Ecto neural progenitor cell (in vitro differentiated cells): ENCODE data around the gene APBA1.
A peak's percentile ranks its signal among the peaks of the same experiment; 100 is the strongest.

Source experiments
- DNase-seq: peaks from one replicate; pipeline ENCODE4 v3.0.0-alpha.2; 2018; ENCODE audit warnings: low spot score

Gene APBA1

DNA sequence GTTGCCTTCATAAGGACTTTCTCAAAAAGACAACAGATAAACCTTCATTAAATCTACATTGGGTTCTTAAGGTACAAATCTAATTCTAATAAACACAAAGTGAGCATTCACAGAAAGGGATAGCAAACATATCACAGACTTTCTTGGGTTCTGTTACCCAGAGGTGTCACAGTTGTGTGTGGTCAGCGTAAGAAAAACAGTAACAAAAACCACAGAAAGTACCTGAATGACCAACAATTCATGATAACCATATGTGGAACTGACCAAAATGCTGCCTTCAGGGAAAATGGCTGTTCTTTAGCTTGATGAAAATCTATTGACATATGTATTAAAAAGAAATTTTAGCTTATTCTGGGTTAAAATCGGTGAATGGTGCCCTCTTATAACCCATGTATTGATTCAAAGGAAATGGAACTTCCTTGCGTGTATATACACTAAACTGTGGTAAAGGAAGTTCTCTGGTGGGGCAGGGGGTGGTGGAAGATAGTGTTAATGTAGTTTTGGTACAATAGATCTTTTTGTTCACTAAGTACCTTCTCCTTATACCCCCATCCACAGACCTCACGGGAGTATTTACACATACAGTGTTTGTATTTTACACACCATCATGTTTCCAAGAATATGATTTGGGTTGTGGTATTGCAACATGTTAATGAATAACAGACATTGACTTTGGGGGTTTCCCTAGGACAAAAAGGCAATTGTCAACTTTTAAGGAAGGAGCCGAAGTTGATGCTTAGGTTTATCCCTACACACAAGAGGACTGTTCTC, 152.5 kb downstream of the APBA1 start:
- no peak for DNase-seq

DNA sequence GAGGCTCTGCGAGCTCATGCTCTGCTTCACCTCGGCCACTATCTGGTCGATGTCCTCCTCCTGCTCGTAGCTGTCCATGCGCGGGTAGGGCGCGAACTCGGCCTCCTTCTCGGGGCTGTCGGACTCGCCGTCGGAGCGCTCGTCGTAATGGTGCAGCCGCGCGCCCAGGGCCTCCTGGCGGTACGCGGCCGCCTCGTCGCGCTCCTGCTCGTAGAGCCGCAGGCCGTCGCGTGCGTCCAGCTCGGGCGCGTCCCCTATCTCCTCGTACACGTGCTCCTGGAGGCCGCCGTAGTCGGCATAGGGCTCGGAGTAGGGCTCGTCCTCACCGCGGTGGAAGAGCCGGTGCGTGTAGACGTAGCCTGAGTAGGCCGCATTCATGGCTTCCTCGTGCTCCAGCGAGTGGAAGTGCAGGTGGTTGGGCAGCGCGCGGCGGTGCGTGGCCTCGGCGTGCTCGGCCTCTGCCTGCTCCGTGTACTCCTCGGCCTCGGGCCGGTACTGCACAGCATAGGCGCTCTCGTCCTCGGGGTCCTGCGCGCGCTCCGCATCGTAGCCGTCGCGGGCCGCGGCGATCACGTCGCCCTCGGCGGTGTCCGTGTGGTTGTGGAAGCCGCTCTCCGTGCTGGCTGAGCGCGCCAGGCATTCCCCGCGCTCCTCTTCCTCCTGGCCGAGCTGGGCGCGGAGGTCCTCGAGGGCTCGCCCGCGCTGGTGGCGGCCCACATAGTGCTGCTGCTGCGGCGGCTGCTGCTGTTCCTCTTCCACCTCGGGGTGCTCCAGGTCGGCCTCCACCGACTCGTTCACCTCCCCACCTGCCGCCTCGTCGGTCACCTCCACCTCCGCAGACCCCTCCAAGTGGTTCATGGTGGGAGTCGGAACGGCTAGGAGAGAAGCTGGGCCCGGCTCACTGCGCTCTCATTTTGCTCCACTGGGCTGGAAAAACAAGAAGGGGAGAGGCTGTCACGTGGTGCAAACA, 155.5 kb downstream of the APBA1 start:
- DNase-seq: no peak

DNA sequence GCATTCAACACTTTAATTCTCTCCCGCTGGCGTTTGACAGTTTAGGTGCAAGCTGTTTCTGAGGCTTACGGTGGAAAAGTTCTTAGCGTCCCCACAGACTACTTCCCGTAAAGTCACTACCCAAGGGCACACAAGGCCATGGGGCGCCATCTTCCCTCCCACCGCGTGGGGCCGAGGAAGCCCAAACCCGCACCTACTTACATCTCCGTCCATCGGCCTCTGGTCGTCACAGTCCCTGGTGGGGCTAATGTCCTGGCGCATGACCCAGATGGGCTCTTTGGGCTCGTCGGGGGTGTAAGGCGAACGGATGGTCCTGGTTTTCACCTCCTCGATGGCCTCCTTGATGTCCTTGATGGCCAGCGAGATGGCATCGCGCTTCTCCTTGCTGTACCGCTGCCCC, 156.4 kb downstream of the APBA1 start:
- DNase-seq: no peak

DNA sequence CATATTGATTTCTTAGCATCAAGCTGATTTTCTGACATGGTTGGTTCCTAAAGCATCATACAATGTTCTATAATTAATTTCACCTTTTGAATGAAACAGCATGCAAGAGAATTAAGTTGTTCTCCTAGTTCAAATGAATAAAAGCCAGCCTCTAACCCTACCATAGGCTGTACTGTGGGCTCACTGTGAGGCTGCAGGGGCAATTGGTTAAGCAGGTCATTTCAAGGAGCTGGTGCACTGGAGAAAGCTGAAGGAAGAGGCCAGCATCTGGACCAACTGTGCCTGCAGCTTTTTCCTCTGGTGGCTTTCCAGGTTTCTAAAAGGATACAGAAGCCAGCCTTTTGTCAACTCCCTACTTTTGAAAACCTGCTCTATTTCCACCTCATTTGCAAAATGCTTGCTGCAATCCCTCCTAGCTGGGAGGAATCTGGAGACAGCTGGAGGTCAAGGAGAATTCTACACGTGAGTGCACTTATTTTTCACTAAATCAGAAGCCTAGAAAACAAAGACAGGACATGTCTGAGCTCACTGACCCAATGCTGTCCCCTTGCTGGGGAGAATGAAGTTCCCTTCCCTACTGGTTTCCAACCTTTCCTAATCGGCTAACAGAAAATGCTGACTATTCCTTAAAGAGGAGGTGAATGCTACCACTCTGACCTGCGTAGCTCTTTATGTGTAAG, 158.9 kb downstream of the APBA1 start:
- DNase-seq: no peak

DNA sequence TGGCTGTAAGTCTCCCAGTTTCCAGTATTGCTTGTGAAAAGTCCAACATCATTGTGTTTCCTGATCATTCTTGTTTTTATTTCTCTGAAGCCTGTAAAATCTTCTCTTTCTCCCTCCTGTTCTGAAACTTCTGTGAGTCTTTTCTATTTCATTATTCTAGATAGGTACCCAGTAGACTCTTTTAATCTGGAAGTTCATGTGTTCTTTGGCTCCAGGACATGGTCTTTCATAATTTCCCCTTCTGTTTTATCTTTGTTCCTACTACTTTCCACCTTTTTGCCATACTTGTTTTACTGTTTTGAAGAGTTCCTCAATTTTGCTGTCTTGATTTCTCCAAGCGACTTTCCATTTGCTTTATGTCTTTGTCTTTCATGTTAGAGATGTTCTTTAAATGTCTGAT, 168.1 kb downstream of the APBA1 start:
- DNase-seq: no peak

DNA sequence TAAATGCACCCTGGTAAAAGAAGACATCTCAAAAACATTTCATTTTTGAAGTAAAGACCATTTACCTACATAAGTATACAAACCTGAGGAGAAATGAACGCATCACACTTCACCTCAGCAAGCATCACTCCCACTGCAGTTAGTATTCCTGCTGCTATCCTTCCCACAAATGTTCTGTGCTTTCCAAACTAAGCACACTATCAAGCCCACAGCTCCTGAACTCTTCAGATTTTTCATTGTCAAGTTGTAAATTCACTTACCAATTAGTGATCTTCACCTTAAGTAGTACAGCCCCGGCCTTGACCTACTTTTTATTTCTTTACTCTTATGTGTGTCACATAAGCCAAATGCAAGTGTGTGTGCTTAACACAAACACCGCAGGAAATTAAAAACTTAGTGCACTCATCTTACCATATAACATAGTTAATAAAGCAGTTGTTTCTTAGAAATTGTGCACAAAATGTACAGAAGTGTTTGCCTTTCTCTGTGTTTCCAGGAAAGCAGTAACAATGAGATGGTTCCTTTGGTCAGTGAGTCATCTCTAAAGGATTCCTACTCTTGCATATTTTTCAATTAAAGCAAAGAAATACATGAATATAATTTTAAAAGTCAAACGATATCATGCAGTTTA, 169.4 kb downstream of the APBA1 start:
- no peak for DNase-seq

DNA sequence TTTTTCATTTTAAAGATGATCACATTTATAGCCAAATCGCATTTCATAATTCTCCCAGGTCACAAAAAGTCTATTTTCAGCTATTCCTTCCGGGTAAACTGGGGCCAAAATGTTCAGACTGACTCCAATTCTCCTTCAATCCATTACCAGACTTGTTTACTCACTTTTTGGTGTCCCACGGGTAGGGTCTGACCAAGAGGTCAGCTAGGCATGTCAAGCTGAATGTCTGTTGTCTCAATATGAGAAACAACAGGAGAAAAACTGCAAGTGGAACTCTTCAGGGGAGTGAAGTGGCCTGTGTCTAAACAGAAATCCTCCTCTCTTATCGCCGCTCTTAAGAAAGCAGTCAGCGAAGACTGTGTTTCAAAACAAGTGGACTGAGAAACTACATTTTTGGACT, 171.3 kb downstream of the APBA1 start:
- no peak for DNase-seq

DNA sequence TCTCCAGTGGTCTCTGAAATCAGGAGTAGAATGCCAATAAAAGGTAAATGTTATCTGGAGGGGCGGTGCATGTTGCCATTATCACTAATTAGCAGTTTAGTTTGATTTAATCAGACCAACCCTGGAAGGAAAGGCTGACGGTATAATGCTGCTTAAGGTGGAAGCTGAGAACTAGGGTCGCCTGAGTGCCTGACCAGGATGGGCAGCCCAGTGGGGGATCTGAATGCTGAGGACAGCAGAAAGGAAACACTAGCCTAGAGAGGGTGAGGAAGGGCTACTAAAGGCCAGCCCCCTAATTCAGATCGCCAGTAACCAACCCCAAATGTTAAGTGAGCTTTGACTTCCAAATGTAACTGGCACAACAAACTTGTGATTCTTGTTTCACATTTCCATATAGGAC, 172.2 kb downstream of the APBA1 start:
- DNase-seq: peak; percentile 36

DNA sequence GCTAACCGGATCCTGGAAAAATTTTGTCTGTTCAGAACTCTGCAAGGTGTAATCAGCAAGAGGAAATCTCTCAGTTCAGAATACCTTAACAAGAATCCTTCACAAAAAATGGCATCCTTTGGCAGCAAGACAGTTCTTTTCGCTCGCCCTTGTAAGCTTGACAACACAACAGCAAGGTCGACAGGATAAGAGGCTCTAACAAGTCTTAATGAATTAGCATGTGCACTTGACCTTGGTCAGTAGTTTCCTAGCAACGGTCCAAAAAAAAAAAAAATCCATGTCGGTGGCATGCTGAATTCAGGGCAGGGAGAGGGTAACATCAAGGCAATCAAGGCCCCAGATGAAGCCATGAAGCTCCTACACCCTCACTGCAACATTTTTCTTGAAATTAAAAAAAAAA, 172.8 kb downstream of the APBA1 start:
- peak; percentile 19 for DNase-seq

DNA sequence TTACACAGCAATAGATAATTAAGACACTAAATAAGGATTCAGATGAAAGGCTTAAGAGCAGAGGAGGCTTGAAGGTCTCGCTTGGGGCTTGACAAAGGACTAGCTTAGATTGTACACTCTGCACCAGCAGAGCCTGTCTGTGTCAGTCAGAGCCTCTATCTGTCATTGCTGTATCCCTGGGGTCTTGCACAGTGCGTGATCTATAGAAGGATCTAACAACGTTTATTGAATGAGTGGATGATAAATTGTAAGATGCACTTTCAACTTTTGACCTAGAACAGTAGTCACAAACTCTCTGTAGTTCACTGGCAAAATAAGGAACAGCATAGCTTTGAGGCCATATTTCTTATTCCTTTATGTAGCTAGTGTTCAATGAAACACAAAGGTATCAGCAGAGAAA, 173.7 kb downstream of the APBA1 start:
- peak; percentile 2 for DNase-seq

DNA sequence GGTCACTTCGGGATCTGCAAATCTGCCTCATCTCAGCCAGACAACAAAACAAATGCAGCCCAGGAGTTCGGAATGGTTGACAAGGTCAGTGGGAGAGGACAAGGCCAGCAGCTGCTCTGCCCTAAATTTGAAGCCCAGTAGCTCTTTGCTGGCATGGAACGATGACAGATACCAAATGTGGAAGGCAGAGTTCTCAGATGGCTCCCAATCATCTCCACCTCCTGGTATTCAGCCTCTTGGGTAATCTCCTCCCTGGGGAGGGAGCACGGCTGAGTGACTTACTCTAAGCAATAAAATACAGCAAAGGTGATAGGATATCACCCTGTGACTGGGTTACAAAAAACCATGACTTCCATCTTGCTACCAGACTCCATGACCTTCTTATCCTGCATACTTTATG, 174.4 kb downstream of the APBA1 start:
- peak; percentile 19 for DNase-seq

DNA sequence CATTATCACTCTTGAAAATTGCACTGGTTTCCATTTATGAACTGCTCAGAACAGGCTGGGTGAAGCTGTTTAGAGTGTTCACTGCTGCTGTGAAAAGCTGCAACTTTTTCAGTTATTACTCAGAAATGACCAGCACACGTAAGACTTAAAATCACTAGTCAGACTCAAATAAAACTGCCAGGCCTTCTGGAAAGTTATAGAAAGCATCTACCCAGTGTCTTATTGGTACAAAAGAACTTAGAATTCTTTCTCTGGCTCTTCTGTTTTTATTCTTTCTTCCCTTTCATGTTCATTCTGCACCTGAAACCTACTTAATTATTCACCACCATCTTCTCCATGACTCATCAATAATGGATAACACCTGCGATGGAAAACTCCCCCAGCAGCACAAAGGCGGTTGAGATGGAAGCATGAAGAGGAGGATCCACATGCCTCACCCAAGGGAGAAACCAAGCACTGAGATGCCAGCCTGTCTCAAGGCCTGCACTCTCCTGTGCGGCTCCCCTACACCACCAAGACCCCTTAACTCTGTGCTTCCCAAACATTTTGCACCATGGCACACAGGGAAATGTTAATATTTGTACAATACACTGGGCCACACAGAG, 175.2 kb downstream of the APBA1 start:
- DNase-seq: peak; percentile 11

DNA sequence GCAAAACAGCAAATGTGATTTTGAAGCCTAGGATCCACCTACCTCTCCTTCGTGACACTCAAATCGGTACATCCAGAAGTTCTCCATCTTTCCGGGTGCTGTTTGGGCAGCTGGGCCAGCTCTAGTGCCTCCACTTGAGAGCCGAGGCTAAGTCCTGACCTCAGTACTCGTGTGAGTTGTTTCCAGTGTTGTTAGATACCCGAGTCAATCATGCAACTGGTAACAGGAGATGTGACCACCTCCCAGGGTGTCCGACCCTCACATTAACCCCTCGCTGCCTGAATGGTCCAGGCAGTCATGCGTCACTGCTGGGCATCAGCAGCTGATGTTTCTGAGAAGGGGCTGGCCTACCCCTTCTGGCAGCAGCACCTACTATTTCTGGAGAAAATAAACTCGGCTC, 176.9 kb downstream of the APBA1 start:
- DNase-seq: peak; percentile 32

DNA sequence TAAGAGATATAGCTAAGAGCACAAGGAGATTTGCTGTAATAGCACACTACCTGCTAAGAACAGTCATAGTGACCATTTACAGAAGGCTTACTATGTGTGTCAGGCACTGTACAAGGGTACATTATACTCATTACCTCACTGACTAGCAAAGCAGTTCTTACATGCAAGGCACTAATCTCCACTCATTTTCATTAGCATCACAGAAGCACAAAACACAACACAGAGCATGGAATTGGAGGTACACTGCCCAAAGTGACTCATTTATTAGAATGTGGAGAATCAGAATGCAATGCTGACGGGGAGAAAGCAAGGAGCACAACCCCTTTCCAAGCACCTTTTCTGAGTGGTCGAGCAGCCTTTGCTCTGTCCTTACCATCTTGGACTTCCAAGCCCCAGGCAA, 177.4 kb downstream of the APBA1 start:
- DNase-seq: no peak

DNA sequence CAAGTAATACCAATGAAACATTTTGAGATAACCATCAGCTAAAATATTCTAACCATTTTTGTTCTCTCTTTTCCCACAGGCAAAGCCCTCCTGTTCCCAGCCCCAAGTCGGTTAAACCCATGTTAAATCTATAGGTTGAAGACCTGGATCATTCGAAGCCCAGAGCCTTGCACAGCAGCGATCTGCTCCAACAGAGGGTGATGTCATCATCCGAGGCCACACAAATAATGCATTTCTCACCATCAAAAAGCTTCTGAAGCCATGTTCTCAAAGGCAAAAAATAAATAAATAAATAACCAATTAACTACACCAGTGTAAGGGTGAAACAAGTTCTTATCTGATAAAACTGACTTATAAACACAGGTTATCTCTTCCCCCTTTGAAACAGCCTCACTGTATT, 178.0 kb downstream of the APBA1 start:
- no peak for DNase-seq

DNA sequence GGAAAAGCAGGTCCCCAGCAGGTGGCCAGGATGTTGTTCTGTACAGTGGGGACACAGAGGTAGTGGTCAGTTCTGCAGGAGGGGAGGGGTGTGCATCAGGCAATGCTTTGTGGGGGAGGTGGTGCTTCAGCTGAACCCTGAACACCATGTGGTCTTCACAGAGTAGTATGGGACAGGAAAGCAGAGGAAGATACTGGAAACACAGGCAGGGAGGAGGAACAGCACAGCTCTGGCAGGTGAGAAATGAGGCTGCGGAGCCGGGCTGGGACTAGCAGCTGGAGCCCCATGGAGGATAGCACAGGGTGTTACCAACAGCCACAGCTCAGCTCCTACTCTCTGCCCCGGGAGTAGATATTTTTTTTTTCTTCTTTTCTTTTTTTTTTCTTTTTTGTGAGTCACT, 185.7 kb downstream of the APBA1 start:
- DNase-seq: no peak

DNA sequence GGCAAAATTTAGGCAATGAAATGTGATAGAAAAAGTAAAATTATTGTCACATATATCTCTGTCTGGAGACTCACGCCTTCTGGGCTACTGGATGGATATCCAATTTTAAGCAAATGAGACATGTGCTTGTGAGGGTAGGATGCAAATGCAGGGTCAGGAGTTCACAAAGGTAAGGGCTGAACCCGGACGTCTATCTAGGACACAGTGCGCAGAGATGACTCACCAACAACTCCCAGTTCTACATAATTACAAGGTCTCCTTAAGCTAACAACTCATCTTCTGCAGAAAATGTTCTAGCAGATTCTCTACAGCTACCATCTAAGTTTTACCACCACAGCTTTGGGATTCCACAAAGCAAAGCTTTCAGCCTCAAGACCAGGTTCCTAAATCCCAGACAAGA, 186.7 kb downstream of the APBA1 start:
- DNase-seq: no peak

DNA sequence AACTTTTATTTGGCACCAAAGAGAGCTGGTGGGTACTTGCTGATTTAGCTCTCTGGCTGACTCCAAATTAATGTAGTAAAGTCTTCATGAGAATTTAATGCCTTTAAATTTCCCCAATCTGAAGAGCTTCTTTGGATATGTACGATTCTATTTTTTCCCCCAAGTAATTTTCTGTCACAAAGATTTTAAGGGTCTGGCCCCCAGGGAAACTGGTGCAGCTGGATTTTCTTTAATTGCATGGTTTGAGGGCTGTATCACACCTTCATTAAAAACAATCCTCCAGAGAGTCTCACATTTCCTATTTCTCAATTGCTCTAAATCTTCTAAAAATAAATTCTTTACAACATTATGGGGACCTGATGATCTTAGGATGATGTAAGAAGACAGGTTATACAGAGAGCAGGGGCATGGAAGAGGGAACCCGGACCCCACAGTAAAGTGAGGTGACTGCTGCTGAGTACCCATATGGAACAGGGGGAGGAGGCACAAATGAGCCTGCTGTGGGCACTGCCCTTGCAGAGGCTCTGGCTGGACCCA, 188.2 kb downstream of the APBA1 start:
- no peak for DNase-seq

DNA sequence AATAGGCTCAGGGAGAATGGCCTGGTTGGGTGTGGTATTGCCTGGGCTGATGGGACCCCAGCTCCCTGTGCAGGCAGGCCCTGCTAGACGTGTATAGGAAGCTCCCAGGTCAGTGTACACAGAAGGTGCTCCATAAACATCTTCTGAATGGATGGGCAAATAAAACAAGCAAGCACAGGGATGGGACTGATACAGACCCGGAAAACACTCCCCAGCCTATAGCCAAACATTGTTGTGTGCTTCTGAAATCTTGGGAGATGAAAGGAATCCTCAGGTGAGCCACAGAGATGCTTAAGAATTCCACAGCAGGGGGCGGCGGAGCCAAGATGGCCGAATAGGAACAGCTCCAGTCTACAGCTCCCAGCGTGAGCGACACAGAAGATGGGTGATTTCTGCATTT, 195.4 kb downstream of the APBA1 start:
- no peak for DNase-seq

DNA sequence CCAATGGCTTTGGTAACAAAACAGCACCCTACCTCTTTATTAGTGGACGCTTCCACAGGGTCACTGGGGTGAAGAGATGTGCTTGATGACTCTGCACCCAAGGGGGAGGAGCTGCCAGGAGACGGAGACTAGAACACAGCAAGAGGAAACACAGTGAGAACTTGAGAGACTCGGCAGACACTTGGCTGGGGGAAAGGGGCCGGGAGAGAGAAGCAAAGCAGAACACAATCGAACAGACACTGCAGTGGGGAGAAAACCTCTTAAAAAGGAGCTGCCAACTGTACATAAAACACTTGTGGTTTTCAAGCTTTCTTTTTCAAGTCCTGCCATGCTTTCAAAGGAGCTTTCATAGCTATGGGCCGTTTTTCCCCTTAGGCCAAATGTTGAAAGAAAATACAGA, 196.2 kb downstream of the APBA1 start:
- no peak for DNase-seq

DNA sequence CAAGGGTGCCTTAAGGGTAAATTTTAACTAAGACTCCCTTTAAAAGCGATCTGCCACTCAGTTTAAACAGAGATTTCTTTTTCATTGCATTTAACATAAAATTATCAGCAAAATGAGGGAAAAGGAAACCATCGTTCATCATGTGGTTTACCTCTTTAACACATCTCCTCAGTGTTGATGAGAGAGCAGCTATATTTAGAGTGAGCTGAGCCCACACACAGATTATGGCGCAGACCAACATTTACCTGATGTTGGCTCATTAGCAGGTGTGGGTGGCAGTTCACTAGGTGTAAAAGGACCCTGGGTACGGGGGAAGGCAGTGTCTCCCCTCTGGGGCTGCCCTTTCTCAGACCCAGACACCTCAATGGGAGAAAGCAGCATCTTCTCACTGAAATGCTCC, 197.3 kb downstream of the APBA1 start:
- DNase-seq: no peak
